GM23338 (cell line): ENCODE results near the gene IER2. TPM values are rescaled to one million over a fixed set of nuclear protein-coding genes. Genes with fewer than 3 reads are reported as not detected.

Experiments
- ATAC-seq: fragments of 200-7000 bp; cut with Tn5 transposase; 3 replicates; pipeline ENCODE4 v1.9.1; 2020
- DNase-seq: peaks from one replicate; pipeline ENCODE4 v3.0.0-alpha.2; 2015; ENCODE audit warnings: low spot score
- H2AFZ ChIP-seq: fragments of 200-600 bp; sonication (generic); 2 replicates; pipeline ENCODE4 v1.8.0; 2016; ENCODE audit warnings: antibody characterized with exemption, mild to moderate bottlenecking, moderate library complexity
- H3F3A ChIP-seq: fragments of 200-600 bp; sonication (generic); replicated peaks from 2 replicates; pipeline ENCODE4 v1.8.0; 2017; ENCODE audit warnings: antibody characterized with exemption, mixed run types, low read depth
- H3K27ac ChIP-seq: fragments of 200-600 bp; sonication (generic); 2 replicates; pipeline ENCODE4 v1.6.1; 2016; ENCODE audit warnings: low read depth
- H3K27me3 ChIP-seq: fragments of 200-600 bp; sonication (generic); 2 replicates; pipeline ENCODE4 v1.8.0; 2016; ENCODE audit warnings: mild to moderate bottlenecking, mixed run types, moderate library complexity; ENCODE audit not compliant: insufficient read depth
- H3K36me3 ChIP-seq: fragments of 200-600 bp; sonication (generic); 2 replicates; pipeline ENCODE4 v1.8.0; 2016; ENCODE audit warnings: mild to moderate bottlenecking; ENCODE audit not compliant: insufficient read depth
- H3K4me1 ChIP-seq: fragments of 200-600 bp; sonication (generic); 2 replicates; pipeline ENCODE4 v1.8.0; 2016; ENCODE audit warnings: mild to moderate bottlenecking, moderate library complexity; ENCODE audit not compliant: insufficient read depth
- H3K4me2 ChIP-seq: fragments of 200-600 bp; sonication (generic); 2 replicates; pipeline ENCODE4 v1.7.1; 2017; ENCODE audit warnings: mixed run types
- H3K4me3 ChIP-seq: fragments of 200-600 bp; sonication (generic); 2 replicates; pipeline ENCODE4 v1.6.1; 2016; ENCODE audit warnings: mixed run types
- H3K79me2 ChIP-seq: fragments of 200-600 bp; sonication (generic); replicated peaks from 2 replicates; pipeline ENCODE4 v1.8.0; 2017; ENCODE audit warnings: mild to moderate bottlenecking; ENCODE audit not compliant: insufficient read depth
- H3K9me2 ChIP-seq: fragments of 200-600 bp; sonication (generic); 2 replicates; pipeline ENCODE4 v1.8.0; 2017; ENCODE audit not compliant: insufficient read depth
- H4K20me1 ChIP-seq: fragments of 200-600 bp; sonication (generic); replicated peaks from 2 replicates; pipeline ENCODE4 v1.8.0; 2017; ENCODE audit warnings: mild to moderate bottlenecking; ENCODE audit not compliant: insufficient read depth
- H3K27ac Mint-ChIP-seq: 2 replicates; pipeline ENCODE4 v1.8.0; 2020; ENCODE audit warnings: inconsistent platforms, mild to moderate bottlenecking, moderate library complexity, mixed read lengths
- H3K27me3 Mint-ChIP-seq: 3 replicates; pipeline ENCODE4 v1.8.0; 2022; ENCODE audit warnings: low read depth, mild to moderate bottlenecking, moderate library complexity, mixed read lengths, inconsistent platforms; ENCODE audit not compliant: insufficient read depth, poor library complexity
- H3K36me3 Mint-ChIP-seq: 3 replicates; pipeline ENCODE4 v1.8.0; 2021; ENCODE audit warnings: low read depth, mild to moderate bottlenecking, inconsistent platforms, moderate library complexity, mixed read lengths
- H3K4me1 Mint-ChIP-seq: 3 replicates; pipeline ENCODE4 v1.8.0; 2020; ENCODE audit warnings: mild to moderate bottlenecking, inconsistent platforms, mixed read lengths
- H3K4me3 Mint-ChIP-seq: 3 replicates; pipeline ENCODE4 v1.8.0; 2021; ENCODE audit warnings: moderate library complexity, mild to moderate bottlenecking, inconsistent platforms, mixed read lengths
- H3K9me3 Mint-ChIP-seq: 3 replicates; pipeline ENCODE4 v1.8.0; 2020; ENCODE audit warnings: moderate library complexity, mild to moderate bottlenecking, inconsistent platforms, mixed read lengths
- CREB1 ChIP-seq: fragments of 250-450 bp; sonication (Bioruptor Pico); IDR thresholded peaks from 2 replicates; pipeline ENCODE4 v1.5.0; 2020; ENCODE audit warnings: low read depth, mild to moderate bottlenecking, moderate library complexity
- EZH2 ChIP-seq: fragments of 200-600 bp; sonication (generic); IDR thresholded peaks from one replicate; pipeline ENCODE4 v1.8.0; 2017; ENCODE audit warnings: antibody characterized with exemption, mild to moderate bottlenecking, low read depth; ENCODE audit not compliant: unreplicated experiment
- EZH2phosphoT487 ChIP-seq: fragments of 200-600 bp; sonication (generic); IDR thresholded peaks from one replicate; pipeline ENCODE4 v1.8.1; 2018; ENCODE audit warnings: antibody characterized with exemption; ENCODE audit not compliant: unreplicated experiment
- JUNB ChIP-seq: IDR thresholded peaks from one replicate; pipeline ENCODE4 v1.6.1; 2016; ENCODE audit warnings: antibody characterized with exemption; ENCODE audit not compliant: unreplicated experiment
- NANOG ChIP-seq: IDR thresholded peaks from 2 replicates; pipeline ENCODE4 v1.6.1; 2016; ENCODE audit warnings: antibody characterized with exemption, borderline replicate concordance
- STAT1 ChIP-seq: IDR thresholded peaks from one replicate; pipeline ENCODE4 v1.6.1; 2016; ENCODE audit warnings: antibody characterized with exemption; ENCODE audit not compliant: unreplicated experiment
- ZNF331 ChIP-seq: fragments of 250-450 bp; sonication (Bioruptor Pico); IDR thresholded peaks from 2 replicates; pipeline ENCODE4 v1.5.0; 2020; ENCODE audit warnings: low read depth, mild to moderate bottlenecking, moderate library complexity
- polyA plus RNA-seq: library from polyadenylated mRNA; unstranded; fragments of >200 nt; fragmentation: Nextera tagmentation; extraction: Ambion mirVana; gene quantifications from 2 replicates; pipeline ENCODE4 v1.2.1, GENCODE V29; 2016
- total RNA-seq: library from RNA; depleted of rRNA; stranded (reverse); fragments of >200 nt; shearing (Covaris generic); gene quantifications from 2 replicates; pipeline ENCODE4 v1.2.3, GENCODE V29; 2014
- TF ChIP-seq, protein P1 (sequence below): fragments of 250-450 bp; sonication (Bioruptor Pico); IDR thresholded peaks from 2 replicates; pipeline ENCODE4 v1.5.0; 2020; ENCODE audit warnings: mild to moderate bottlenecking, moderate library complexity
- TF ChIP-seq, protein P2 (sequence below), 2 experiments: fragments of 200-600 bp in 1 of 2; sonication (generic) in 1 of 2; conservative IDR thresholded peaks; 2 replicates each; pipeline versions ENCODE4 v1.5.1 to v1.6.1; 2016 to 2017; ENCODE audit warnings: antibody characterized with exemption in 2 of 2, low read depth in 2 of 2, mild to moderate bottlenecking in 2 of 2, moderate library complexity in 1 of 2
- TF ChIP-seq, protein P3 (sequence below): IDR thresholded peaks from one replicate; pipeline ENCODE4 v1.6.1; 2018; ENCODE audit warnings: antibody characterized with exemption; ENCODE audit not compliant: unreplicated experiment

The IER2 gene
- total and polyA plus RNA-seq, 2 experiments from 2014 or later = 124 to 191 TPM

- TF ChIP-seq, protein P1, sequence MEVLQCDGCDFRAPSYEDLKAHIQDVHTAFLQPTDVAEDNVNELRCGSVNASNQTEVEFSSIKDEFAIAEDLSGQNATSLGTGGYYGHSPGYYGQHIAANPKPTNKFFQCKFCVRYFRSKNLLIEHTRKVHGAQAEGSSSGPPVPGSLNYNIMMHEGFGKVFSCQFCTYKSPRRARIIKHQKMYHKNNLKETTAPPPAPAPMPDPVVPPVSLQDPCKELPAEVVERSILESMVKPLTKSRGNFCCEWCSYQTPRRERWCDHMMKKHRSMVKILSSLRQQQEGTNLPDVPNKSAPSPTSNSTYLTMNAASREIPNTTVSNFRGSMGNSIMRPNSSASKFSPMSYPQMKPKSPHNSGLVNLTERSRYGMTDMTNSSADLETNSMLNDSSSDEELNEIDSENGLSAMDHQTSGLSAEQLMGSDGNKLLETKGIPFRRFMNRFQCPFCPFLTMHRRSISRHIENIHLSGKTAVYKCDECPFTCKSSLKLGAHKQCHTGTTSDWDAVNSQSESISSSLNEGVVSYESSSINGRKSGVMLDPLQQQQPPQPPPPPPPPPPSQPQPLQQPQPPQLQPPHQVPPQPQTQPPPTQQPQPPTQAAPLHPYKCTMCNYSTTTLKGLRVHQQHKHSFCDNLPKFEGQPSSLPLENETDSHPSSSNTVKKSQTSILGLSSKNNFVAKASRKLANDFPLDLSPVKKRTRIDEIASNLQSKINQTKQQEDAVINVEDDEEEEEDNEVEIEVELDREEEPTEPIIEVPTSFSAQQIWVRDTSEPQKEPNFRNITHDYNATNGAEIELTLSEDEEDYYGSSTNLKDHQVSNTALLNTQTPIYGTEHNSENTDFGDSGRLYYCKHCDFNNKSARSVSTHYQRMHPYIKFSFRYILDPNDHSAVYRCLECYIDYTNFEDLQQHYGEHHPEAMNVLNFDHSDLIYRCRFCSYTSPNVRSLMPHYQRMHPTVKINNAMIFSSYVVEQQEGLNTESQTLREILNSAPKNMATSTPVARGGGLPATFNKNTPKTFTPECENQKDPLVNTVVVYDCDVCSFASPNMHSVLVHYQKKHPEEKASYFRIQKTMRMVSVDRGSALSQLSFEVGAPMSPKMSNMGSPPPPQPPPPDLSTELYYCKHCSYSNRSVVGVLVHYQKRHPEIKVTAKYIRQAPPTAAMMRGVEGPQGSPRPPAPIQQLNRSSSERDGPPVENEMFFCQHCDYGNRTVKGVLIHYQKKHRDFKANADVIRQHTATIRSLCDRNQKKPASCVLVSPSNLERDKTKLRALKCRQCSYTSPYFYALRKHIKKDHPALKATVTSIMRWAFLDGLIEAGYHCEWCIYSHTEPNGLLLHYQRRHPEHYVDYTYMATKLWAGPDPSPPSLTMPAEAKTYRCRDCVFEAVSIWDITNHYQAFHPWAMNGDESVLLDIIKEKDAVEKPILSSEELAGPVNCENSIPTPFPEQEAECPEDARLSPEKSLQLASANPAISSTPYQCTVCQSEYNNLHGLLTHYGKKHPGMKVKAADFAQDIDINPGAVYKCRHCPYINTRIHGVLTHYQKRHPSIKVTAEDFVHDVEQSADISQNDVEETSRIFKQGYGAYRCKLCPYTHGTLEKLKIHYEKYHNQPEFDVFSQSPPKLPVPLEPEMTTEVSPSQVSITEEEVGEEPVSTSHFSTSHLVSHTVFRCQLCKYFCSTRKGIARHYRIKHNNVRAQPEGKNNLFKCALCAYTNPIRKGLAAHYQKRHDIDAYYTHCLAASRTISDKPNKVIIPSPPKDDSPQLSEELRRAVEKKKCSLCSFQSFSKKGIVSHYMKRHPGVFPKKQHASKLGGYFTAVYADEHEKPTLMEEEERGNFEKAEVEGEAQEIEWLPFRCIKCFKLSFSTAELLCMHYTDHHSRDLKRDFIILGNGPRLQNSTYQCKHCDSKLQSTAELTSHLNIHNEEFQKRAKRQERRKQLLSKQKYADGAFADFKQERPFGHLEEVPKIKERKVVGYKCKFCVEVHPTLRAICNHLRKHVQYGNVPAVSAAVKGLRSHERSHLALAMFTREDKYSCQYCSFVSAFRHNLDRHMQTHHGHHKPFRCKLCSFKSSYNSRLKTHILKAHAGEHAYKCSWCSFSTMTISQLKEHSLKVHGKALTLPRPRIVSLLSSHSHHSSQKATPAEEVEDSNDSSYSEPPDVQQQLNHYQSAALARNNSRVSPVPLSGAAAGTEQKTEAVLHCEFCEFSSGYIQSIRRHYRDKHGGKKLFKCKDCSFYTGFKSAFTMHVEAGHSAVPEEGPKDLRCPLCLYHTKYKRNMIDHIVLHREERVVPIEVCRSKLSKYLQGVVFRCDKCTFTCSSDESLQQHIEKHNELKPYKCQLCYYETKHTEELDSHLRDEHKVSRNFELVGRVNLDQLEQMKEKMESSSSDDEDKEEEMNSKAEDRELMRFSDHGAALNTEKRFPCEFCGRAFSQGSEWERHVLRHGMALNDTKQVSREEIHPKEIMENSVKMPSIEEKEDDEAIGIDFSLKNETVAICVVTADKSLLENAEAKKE (CRISPR knock-in tag) = no peak
- TF ChIP-seq EZH2phosphoT487 = no peak
- no peak for TF ChIP-seq STAT1
- no peak for TF ChIP-seq CREB1 (CRISPR knock-in tag)
- TF ChIP-seq EZH2 = no peak
- TF ChIP-seq JUNB = no peak
- TF ChIP-seq, protein P2, sequence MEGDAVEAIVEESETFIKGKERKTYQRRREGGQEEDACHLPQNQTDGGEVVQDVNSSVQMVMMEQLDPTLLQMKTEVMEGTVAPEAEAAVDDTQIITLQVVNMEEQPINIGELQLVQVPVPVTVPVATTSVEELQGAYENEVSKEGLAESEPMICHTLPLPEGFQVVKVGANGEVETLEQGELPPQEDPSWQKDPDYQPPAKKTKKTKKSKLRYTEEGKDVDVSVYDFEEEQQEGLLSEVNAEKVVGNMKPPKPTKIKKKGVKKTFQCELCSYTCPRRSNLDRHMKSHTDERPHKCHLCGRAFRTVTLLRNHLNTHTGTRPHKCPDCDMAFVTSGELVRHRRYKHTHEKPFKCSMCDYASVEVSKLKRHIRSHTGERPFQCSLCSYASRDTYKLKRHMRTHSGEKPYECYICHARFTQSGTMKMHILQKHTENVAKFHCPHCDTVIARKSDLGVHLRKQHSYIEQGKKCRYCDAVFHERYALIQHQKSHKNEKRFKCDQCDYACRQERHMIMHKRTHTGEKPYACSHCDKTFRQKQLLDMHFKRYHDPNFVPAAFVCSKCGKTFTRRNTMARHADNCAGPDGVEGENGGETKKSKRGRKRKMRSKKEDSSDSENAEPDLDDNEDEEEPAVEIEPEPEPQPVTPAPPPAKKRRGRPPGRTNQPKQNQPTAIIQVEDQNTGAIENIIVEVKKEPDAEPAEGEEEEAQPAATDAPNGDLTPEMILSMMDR (conservative IDR thresholded peaks at IDR 0.05; ENCODE audit: low read depth in 2 of 2) = no peak
Observed at GRCh38 chr19:13159713-13160112, 9.5 kb downstream of the IER2 start (continued).

DNA sequence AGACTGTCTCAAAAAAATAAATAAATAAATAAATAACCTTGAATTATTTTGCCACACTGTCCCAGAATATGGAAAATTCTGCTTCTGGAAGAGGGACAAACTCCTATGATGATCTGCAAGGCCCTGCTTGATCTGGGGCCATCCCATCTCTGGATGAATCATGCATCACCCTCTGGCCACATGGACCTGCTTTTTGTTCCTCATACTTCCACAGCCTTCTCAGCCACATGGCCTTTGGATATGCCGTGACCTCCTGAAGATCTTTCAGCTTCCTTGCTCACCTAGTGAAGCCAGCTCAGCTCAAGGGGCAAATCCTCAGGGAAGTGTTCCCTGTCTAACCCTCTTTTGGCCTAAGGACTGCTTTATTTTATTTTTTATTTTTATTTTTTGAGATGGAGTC, 10.3 kb downstream of the IER2 start:
- H2AFZ ChIP-seq = no peak overlapping the region
- H3F3A ChIP-seq = peaks cover 27% of the 10 kb centered on the region
- no peaks in the 10 kb centered on the region for H3K9me2 ChIP-seq
- H3K4me1 ChIP-seq = peaks cover 51% of the 10 kb centered on the region
- no peaks in the 10 kb centered on the region; the same call in 2 of the 3 replicates for H3K9me3 Mint-ChIP-seq
- H3K79me2 ChIP-seq = peaks cover 19% of the 10 kb centered on the region
- H3K4me1 Mint-ChIP-seq = peaks cover 40% of the 10 kb centered on the region
- no peak overlapping the region for H3K27ac ChIP-seq
- no peaks in the 10 kb centered on the region for H3K36me3 ChIP-seq
- H3K27ac Mint-ChIP-seq = no peak overlapping the region
- H3K4me3 Mint-ChIP-seq = no peak overlapping the region
- no peak overlapping the region for H3K4me3 ChIP-seq
- no peak overlapping the region for H3K4me2 ChIP-seq
- no peaks in the 10 kb centered on the region; the same call in 1 of the 2 replicates for H4K20me1 ChIP-seq
- ATAC-seq (no peak), DNase-seq (no peak)
- H3K27me3 Mint-ChIP-seq = peaks cover 30% of the 10 kb centered on the region
- TF ChIP-seq EZH2phosphoT487 (no peak), ZNF331 (CRISPR knock-in tag) (no peak), JUNB (no peak), NANOG (no peak)
- TF ChIP-seq, protein P3, sequence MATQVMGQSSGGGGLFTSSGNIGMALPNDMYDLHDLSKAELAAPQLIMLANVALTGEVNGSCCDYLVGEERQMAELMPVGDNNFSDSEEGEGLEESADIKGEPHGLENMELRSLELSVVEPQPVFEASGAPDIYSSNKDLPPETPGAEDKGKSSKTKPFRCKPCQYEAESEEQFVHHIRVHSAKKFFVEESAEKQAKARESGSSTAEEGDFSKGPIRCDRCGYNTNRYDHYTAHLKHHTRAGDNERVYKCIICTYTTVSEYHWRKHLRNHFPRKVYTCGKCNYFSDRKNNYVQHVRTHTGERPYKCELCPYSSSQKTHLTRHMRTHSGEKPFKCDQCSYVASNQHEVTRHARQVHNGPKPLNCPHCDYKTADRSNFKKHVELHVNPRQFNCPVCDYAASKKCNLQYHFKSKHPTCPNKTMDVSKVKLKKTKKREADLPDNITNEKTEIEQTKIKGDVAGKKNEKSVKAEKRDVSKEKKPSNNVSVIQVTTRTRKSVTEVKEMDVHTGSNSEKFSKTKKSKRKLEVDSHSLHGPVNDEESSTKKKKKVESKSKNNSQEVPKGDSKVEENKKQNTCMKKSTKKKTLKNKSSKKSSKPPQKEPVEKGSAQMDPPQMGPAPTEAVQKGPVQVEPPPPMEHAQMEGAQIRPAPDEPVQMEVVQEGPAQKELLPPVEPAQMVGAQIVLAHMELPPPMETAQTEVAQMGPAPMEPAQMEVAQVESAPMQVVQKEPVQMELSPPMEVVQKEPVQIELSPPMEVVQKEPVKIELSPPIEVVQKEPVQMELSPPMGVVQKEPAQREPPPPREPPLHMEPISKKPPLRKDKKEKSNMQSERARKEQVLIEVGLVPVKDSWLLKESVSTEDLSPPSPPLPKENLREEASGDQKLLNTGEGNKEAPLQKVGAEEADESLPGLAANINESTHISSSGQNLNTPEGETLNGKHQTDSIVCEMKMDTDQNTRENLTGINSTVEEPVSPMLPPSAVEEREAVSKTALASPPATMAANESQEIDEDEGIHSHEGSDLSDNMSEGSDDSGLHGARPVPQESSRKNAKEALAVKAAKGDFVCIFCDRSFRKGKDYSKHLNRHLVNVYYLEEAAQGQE = no peak
- no peaks in the 10 kb centered on the region for H3K27me3 ChIP-seq
- no peaks in the 10 kb centered on the region for H3K36me3 Mint-ChIP-seq
